HG03342 (cell line): ENCODE measurements around the gene HINFP.
"Not testable (repeated sequence)": the region's sequence is repeated elsewhere in the genome, so short reads cannot be mapped to it uniquely, and the experiment has no call there.

Experiments used
- ATAC-seq: cut with Tn5 transposase; IDR thresholded peaks from one replicate; pipeline ENCODE4 v1.9.1; 2021; ENCODE audit warnings: mild to moderate bottlenecking, moderate library complexity; ENCODE audit not compliant: unreplicated experiment

Gene HINFP

DNA sequence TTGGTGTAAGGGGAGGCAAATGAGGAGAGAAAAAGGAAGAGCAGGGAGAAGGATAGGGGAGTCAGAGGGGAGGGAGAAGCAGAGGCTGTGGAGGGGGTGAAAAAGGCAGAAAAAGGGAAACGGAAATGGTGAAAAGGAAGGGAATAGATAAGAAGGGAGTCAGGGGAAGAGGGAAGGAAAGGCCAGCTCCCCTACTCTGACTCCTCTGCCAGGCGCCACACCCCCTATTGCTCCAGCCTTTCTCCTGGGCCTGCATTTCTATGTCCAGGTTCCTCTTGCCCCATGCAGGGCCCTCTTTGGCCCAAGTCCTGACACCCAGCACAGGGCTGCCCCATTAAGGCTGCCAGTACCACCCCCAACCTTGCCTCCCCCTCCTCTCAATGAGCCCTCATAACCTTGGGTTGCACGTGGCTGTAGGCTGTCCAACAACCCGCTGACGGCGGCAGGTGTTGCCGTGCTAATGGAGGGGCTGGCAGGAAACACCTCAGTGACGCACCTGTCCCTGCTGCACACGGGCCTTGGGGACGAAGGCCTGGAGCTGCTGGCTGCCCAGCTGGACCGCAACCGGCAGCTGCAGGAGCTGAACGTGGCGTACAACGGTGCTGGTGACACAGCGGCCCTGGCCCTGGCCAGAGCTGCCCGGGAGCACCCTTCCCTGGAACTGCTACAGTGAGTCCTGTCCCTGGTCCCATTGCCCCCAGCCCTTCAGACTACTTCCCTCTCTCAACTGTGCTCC is 60.5 kb downstream of the HINFP start:
- ATAC-seq = no peak

GRCh38 chr11:119184399-119184798 is 63.0 kb downstream of the HINFP start:
- not testable (repeated sequence) for ATAC-seq
